ENCODE data around the gene BSDC1. TPM values are rescaled to one million over a fixed set of nuclear protein-coding genes. Genes with fewer than 3 reads are reported as not detected.

BSDC1 gene
- total RNA-seq, 1 experiment from 2014 or later: 44.3 TPM

- DNase-seq (ENCODE audit: low spot score): peak; percentile 47
These were observed 61.8 kb downstream of the BSDC1 start for GRCh38 chr1:32332290-32333079.

More at GRCh38 chr1:32332290-32333079, 61.8 kb downstream of the BSDC1 start:
- H3K4me3 Mint-ChIP-seq: no peak overlapping the region; the same call in 1 of the 2 replicates
- H3K4me1 Mint-ChIP-seq: peaks cover 36% of the 10 kb centered on the region
- peak; percentile 38; the same call in 1 of the 2 replicates for TF ChIP-seq ZNF281 (CRISPR knock-in tag; IDR thresholded peaks at IDR 0.05)
- no peak for TF ChIP-seq MYBL2 (CRISPR knock-in tag; IDR thresholded peaks at IDR 0.05)
- no peak for TF ChIP-seq RELA (CRISPR knock-in tag; IDR thresholded peaks at IDR 0.05; ENCODE audit: borderline replicate concordance)
- no peak for TF ChIP-seq ZNF512 (CRISPR knock-in tag; IDR thresholded peaks at IDR 0.05; ENCODE audit: borderline replicate concordance)
- TF ChIP-seq ZNF416 (CRISPR knock-in tag; IDR thresholded peaks at IDR 0.05): peak; percentile 73; the same call in 1 of the 2 replicates
- peak; percentile 81; the same call in 1 of the 2 replicates for TF ChIP-seq ZNF532 (CRISPR knock-in tag; IDR thresholded peaks at IDR 0.05; ENCODE audit: borderline replicate concordance)
- TF ChIP-seq ERG (CRISPR knock-in tag; IDR thresholded peaks at IDR 0.05): peak; percentile 65; the same call in 1 of the 2 replicates
- no peak for TF ChIP-seq NR1H2 (CRISPR knock-in tag; IDR thresholded peaks at IDR 0.05)
- TF ChIP-seq ZNF671 (CRISPR knock-in tag; IDR thresholded peaks at IDR 0.05): peak; percentile 87
- no peak for TF ChIP-seq CDX4 (CRISPR knock-in tag; IDR thresholded peaks at IDR 0.05; ENCODE audit: borderline replicate concordance)
- TF ChIP-seq NFATC4 (CRISPR knock-in tag; IDR thresholded peaks at IDR 0.05): 0 out of 2 replicates have a peak, but pooled peaks have one; percentile 35
- TF ChIP-seq TEAD1 (CRISPR knock-in tag; IDR thresholded peaks at IDR 0.05): no peak
- no peak for TF ChIP-seq JUN (CRISPR knock-in tag; IDR thresholded peaks at IDR 0.05)
- peak; percentile 87; the same call in 1 of the 2 replicates for TF ChIP-seq EMX1 (CRISPR knock-in tag; IDR thresholded peaks at IDR 0.05)
- no peak for TF ChIP-seq ZNF138 (CRISPR knock-in tag; conservative IDR thresholded peaks at IDR 0.05)
- TF ChIP-seq ZNF425 (CRISPR knock-in tag; conservative IDR thresholded peaks at IDR 0.05): peak; percentile 53; the same call in 1 of the 2 replicates
- no peak for TF ChIP-seq IRF2 (CRISPR knock-in tag; IDR thresholded peaks at IDR 0.05; ENCODE audit: borderline replicate concordance, low read depth)
- TF ChIP-seq ZNF263 (CRISPR knock-in tag; IDR thresholded peaks at IDR 0.05; ENCODE audit: low read depth): peak; percentile 36; the same call in 1 of the 2 replicates
- TF ChIP-seq PRRX2 (CRISPR knock-in tag; IDR thresholded peaks at IDR 0.05): peak; percentile 76; the same call in 1 of the 2 replicates
- TF ChIP-seq AR (CRISPR knock-in tag; IDR thresholded peaks at IDR 0.05): peak; percentile 32
- CTCF ChIA-PET: interaction anchor here (0.6 to 3.0 kb wide), 8 partner anchors 11 to 117 kb away, joined by 3 to 16 read pairs (median 4); partner anchors contain the start of gene FAM229A
- peaks cover 54% of the 10 kb centered on the region for H3K36me3 Mint-ChIP-seq
- peaks cover 6% of the 10 kb centered on the region; the same call in 1 of the 2 replicates for H3K27me3 Mint-ChIP-seq (ENCODE audit: low read depth)
- ATAC-seq: peak; percentile 6
- H3K27ac Mint-ChIP-seq: peak overlapping the region; percentile 94
- POLR2A ChIA-PET: interaction anchor here (0.6 to 1.9 kb wide), 11 partner anchors 10 to 382 kb away, joined by 3 to 9 read pairs (median 3); partner anchors contain the start of gene BSDC1
- H3K9me3 Mint-ChIP-seq: no peaks in the 10 kb centered on the region
